Measurements from ENCODE around the gene TIAM2.

TIAM2 gene

GRCh38 chr6:155276638-155277037 lies 281.5 kb downstream of the TIAM2 start:
- Histone ChIP-seq H3K4me1 (ENCODE audit: control insufficient read depth in 1 of 2, insufficient read depth in 1 of 2, low read depth in 1 of 2, low read length in 1 of 2) (no peaks in the 10 kb centered on the region), H3K9me3 (no peaks in the 10 kb centered on the region), H3K4me3 (ENCODE audit: low read depth in 1 of 2, low read length in 1 of 2) (no peak overlapping the region), H3K36me3 (no peaks in the 10 kb centered on the region), H3K27ac (no peak overlapping the region), H3K27me3 (no peaks in the 10 kb centered on the region)
- TF ChIP-seq CTCF (IDR thresholded peaks at IDR 0.05) = no peak

GRCh38 chr6:155278319-155279049 lies 283.4 kb downstream of the TIAM2 start:
- H3K36me3 ChIP-seq = no peaks in the 10 kb centered on the region
- no peaks in the 10 kb centered on the region for H3K27me3 ChIP-seq
- H3K4me3 ChIP-seq (ENCODE audit: low read depth in 1 of 2, low read length in 1 of 2) = no peak overlapping the region
- no peak for TF ChIP-seq CTCF (IDR thresholded peaks at IDR 0.05)
- H3K4me1 ChIP-seq (ENCODE audit: control insufficient read depth in 1 of 2, insufficient read depth in 1 of 2, low read depth in 1 of 2, low read length in 1 of 2) = no peaks in the 10 kb centered on the region
- H3K9me3 ChIP-seq = no peaks in the 10 kb centered on the region
- H3K27ac ChIP-seq = no peak overlapping the region

- peaks cover 10% of the 10 kb centered on the region for H3K36me3 ChIP-seq
- no peak for TF ChIP-seq CTCF (IDR thresholded peaks at IDR 0.05)
- no peak overlapping the region for H3K27ac ChIP-seq
- H3K9me3 ChIP-seq = no peaks in the 10 kb centered on the region
- no peaks in the 10 kb centered on the region for H3K27me3 ChIP-seq
- H3K4me3 ChIP-seq (ENCODE audit: low read depth in 1 of 2, low read length in 1 of 2) = no peak overlapping the region
- no peaks in the 10 kb centered on the region for H3K4me1 ChIP-seq (ENCODE audit: control insufficient read depth in 1 of 2, insufficient read depth in 1 of 2, low read depth in 1 of 2, low read length in 1 of 2)
Measured at GRCh38 chr6:155284775-155285174, 289.7 kb downstream of the TIAM2 start.

- H3K27ac ChIP-seq = no peak overlapping the region
- no peaks in the 10 kb centered on the region for H3K9me3 ChIP-seq
- no peaks in the 10 kb centered on the region for H3K27me3 ChIP-seq
- H3K4me1 ChIP-seq (ENCODE audit: control insufficient read depth in 1 of 2, insufficient read depth in 1 of 2, low read depth in 1 of 2, low read length in 1 of 2) = no peaks in the 10 kb centered on the region
- H3K4me3 ChIP-seq (ENCODE audit: low read depth in 1 of 2, low read length in 1 of 2) = no peak overlapping the region
- no peak for TF ChIP-seq CTCF (IDR thresholded peaks at IDR 0.05)
- peaks cover 10% of the 10 kb centered on the region for H3K36me3 ChIP-seq
Measured at GRCh38 chr6:155287762-155288161, 292.6 kb downstream of the TIAM2 start.

GRCh38 chr6:155290491-155290890 lies 295.4 kb downstream of the TIAM2 start:
- H3K9me3 ChIP-seq = no peaks in the 10 kb centered on the region
- H3K36me3 ChIP-seq = no peaks in the 10 kb centered on the region
- H3K4me1 ChIP-seq (ENCODE audit: control insufficient read depth in 1 of 2, insufficient read depth in 1 of 2, low read depth in 1 of 2, low read length in 1 of 2) = no peaks in the 10 kb centered on the region
- H3K27ac ChIP-seq = no peak overlapping the region
- H3K27me3 ChIP-seq = no peaks in the 10 kb centered on the region
- H3K4me3 ChIP-seq (ENCODE audit: low read depth in 1 of 2, low read length in 1 of 2) = no peak overlapping the region
- TF ChIP-seq CTCF (IDR thresholded peaks at IDR 0.05) = no peak

All from neutrophil (primary cell).